Stimulated activated effector memory CD8-positive, alpha-beta T cell treated with anti-CD3 and anti-CD28 coated beads, Interleukin-12 subunit alpha, Interleukin-12 subunit beta, amount 100 ng/mL, for 72 hours (primary cell): Measurements from ENCODE around the gene LAMTOR3.

Experiments used
- ATAC-seq: fragments of 150-1000 bp; cut with Tn5 transposase; 2 replicates; pipeline ENCODE4 v1.10.0; 2021
- DNase-seq, 2 donors: peaks; one replicate each; pipeline ENCODE4 v3.0.0; 2021 to 2022; ENCODE audit warnings: low spot score in 2 of 2
- H3K27ac Mint-ChIP-seq: one replicate; pipeline ENCODE4 v1.8.0; 2022; ENCODE audit warnings: mild to moderate bottlenecking, mixed read lengths
- H3K36me3 Mint-ChIP-seq: one replicate; pipeline ENCODE4 v1.8.0; 2022; ENCODE audit warnings: mild to moderate bottlenecking, mixed read lengths
- H3K4me1 Mint-ChIP-seq: one replicate; pipeline ENCODE4 v1.8.0; 2022; ENCODE audit warnings: mixed read lengths
- H3K4me3 Mint-ChIP-seq: one replicate; pipeline ENCODE4 v1.8.0; 2022; ENCODE audit warnings: mild to moderate bottlenecking, mixed read lengths
- H3K9me3 Mint-ChIP-seq: one replicate; pipeline ENCODE4 v1.8.0; 2022; ENCODE audit warnings: mixed read lengths

LAMTOR3 gene

GRCh38 chr4:99894161-99894997, at the start of gene LAMTOR3:
Gene LAMTOR3 (minus strand): TSS chr4:99894427. CDS start chr4:99893963, 464 bp downstream.
- Mint-ChIP-seq H3K4me3 (peak within 1 kb of the TSS; percentile 93), H3K36me3 (peaks cover 33% of the 10 kb centered on the region), H3K9me3 (no peaks in the 10 kb centered on the region), H3K4me1 (peaks cover 34% of the 10 kb centered on the region), H3K27ac (peak within 1 kb of the TSS; percentile 96)
- peak; percentile 73 to 91 for DNase-seq
- peak; percentile 100 for ATAC-seq

GRCh38 chr4:99938243-99938753, 44.1 kb upstream of the LAMTOR3 start:
- peaks cover 4% of the 10 kb centered on the region for H3K9me3 Mint-ChIP-seq
- H3K4me3 Mint-ChIP-seq = no peak overlapping the region
- peaks cover 26% of the 10 kb centered on the region for H3K4me1 Mint-ChIP-seq
- ATAC-seq = no peak
- DNase-seq = no peak
- H3K36me3 Mint-ChIP-seq = peaks cover 81% of the 10 kb centered on the region
- peak overlapping the region; percentile 57 for H3K27ac Mint-ChIP-seq

- Mint-ChIP-seq H3K27ac (no peak overlapping the region), H3K9me3 (peaks cover 4% of the 10 kb centered on the region), H3K36me3 (peaks cover 77% of the 10 kb centered on the region), H3K4me3 (no peak overlapping the region), H3K4me1 (peaks cover 45% of the 10 kb centered on the region)
- ATAC-seq = no peak
- no peak for DNase-seq
Observed at GRCh38 chr4:99934891-99935290, 40.7 kb upstream of the LAMTOR3 start.

GRCh38 chr4:99927566-99927965, 33.3 kb upstream of the LAMTOR3 start:
- Mint-ChIP-seq H3K9me3 (no peaks in the 10 kb centered on the region), H3K27ac (no peak overlapping the region), H3K4me3 (no peak overlapping the region), H3K4me1 (peaks cover 41% of the 10 kb centered on the region), H3K36me3 (peaks cover 68% of the 10 kb centered on the region)
- no peak for DNase-seq
- no peak for ATAC-seq

- ATAC-seq = no peak
- H3K4me3 Mint-ChIP-seq = no peak overlapping the region
- no peak for DNase-seq
- H3K4me1 Mint-ChIP-seq = peaks cover 11% of the 10 kb centered on the region
- no peaks in the 10 kb centered on the region for H3K9me3 Mint-ChIP-seq
- peaks cover 85% of the 10 kb centered on the region for H3K36me3 Mint-ChIP-seq
- H3K27ac Mint-ChIP-seq = no peak overlapping the region
Observed at GRCh38 chr4:99921174-99921573, 26.9 kb upstream of the LAMTOR3 start.

- peak overlapping the region; percentile 26 for H3K27ac Mint-ChIP-seq
Observed at GRCh38 chr4:99918656-99919055, 24.4 kb upstream of the LAMTOR3 start.

GRCh38 chr4:99917575-99917974, 23.3 kb upstream of the LAMTOR3 start:
- H3K9me3 Mint-ChIP-seq = no peaks in the 10 kb centered on the region
- peaks cover 6% of the 10 kb centered on the region for H3K4me1 Mint-ChIP-seq
- ATAC-seq (no peak), DNase-seq (no peak)
- H3K27ac Mint-ChIP-seq = no peak overlapping the region
- peaks cover 92% of the 10 kb centered on the region for H3K36me3 Mint-ChIP-seq
- no peak overlapping the region for H3K4me3 Mint-ChIP-seq

More at GRCh38 chr4:99918656-99919055, 24.4 kb upstream of the LAMTOR3 start:
- ATAC-seq (no peak), DNase-seq (no peak)
- H3K4me1 Mint-ChIP-seq = peaks cover 6% of the 10 kb centered on the region
- H3K4me3 Mint-ChIP-seq = no peak overlapping the region
- H3K36me3 Mint-ChIP-seq = peaks cover 94% of the 10 kb centered on the region
- H3K9me3 Mint-ChIP-seq = no peaks in the 10 kb centered on the region

- ATAC-seq = no peak
- no peaks in the 10 kb centered on the region for H3K9me3 Mint-ChIP-seq
- no peak overlapping the region for H3K27ac Mint-ChIP-seq
- DNase-seq = no peak
- no peak overlapping the region for H3K4me3 Mint-ChIP-seq
- H3K36me3 Mint-ChIP-seq = peaks cover 83% of the 10 kb centered on the region
- H3K4me1 Mint-ChIP-seq = no peaks in the 10 kb centered on the region
Observed at GRCh38 chr4:99915449-99915848, 21.2 kb upstream of the LAMTOR3 start.

GRCh38 chr4:99894998-99895397, 771 bp upstream of the LAMTOR3 start:
- ATAC-seq = no peak
- Mint-ChIP-seq H3K9me3 (no peaks in the 10 kb centered on the region), H3K4me3 (peak overlapping the region; percentile 93), H3K27ac (peak overlapping the region; percentile 96), H3K36me3 (peaks cover 27% of the 10 kb centered on the region), H3K4me1 (peaks cover 34% of the 10 kb centered on the region)
- no peak for DNase-seq

- H3K4me1 Mint-ChIP-seq = peaks cover 34% of the 10 kb centered on the region
Observed at GRCh38 chr4:99893839-99894160, 427 bp downstream of the LAMTOR3 start.

GRCh38 chr4:99893029-99893428, 1.2 kb downstream of the LAMTOR3 start:
- no peak for ATAC-seq
- no peak for DNase-seq
- peaks cover 36% of the 10 kb centered on the region for H3K36me3 Mint-ChIP-seq
- peak overlapping the region; percentile 93 for H3K4me3 Mint-ChIP-seq
- peak overlapping the region; percentile 96 for H3K27ac Mint-ChIP-seq
- no peaks in the 10 kb centered on the region for H3K9me3 Mint-ChIP-seq
- peaks cover 34% of the 10 kb centered on the region for H3K4me1 Mint-ChIP-seq

More at GRCh38 chr4:99893839-99894160, 427 bp downstream of the LAMTOR3 start:
- no peak for DNase-seq
- no peaks in the 10 kb centered on the region for H3K9me3 Mint-ChIP-seq
- peaks cover 36% of the 10 kb centered on the region for H3K36me3 Mint-ChIP-seq
- peak overlapping the region; percentile 96 for H3K27ac Mint-ChIP-seq
- no peak for ATAC-seq
- H3K4me3 Mint-ChIP-seq = peak overlapping the region; percentile 93

- Mint-ChIP-seq H3K4me3 (no peak overlapping the region), H3K9me3 (no peaks in the 10 kb centered on the region), H3K27ac (no peak overlapping the region), H3K4me1 (peaks cover 34% of the 10 kb centered on the region), H3K36me3 (peaks cover 49% of the 10 kb centered on the region)
- DNase-seq (no peak), ATAC-seq (no peak)
Observed at GRCh38 chr4:99891351-99891750, 2.9 kb downstream of the LAMTOR3 start.

- no peak for ATAC-seq
- Mint-ChIP-seq H3K27ac (no peak overlapping the region), H3K9me3 (no peaks in the 10 kb centered on the region), H3K4me3 (no peak overlapping the region), H3K4me1 (peaks cover 10% of the 10 kb centered on the region), H3K36me3 (peaks cover 78% of the 10 kb centered on the region)
- DNase-seq = no peak
Observed at GRCh38 chr4:99887837-99888236, 6.4 kb downstream of the LAMTOR3 start.

- H3K27ac Mint-ChIP-seq = no peak overlapping the region
- H3K36me3 Mint-ChIP-seq = peaks cover 85% of the 10 kb centered on the region
- H3K4me3 Mint-ChIP-seq = no peak overlapping the region
- ATAC-seq = no peak
- H3K4me1 Mint-ChIP-seq = peaks cover 5% of the 10 kb centered on the region
- H3K9me3 Mint-ChIP-seq = no peaks in the 10 kb centered on the region
- DNase-seq = no peak
Observed at GRCh38 chr4:99886146-99886545, 8.1 kb downstream of the LAMTOR3 start.

GRCh38 chr4:99885687-99886086, 8.5 kb downstream of the LAMTOR3 start:
- Mint-ChIP-seq H3K4me1 (peaks cover under 1% of the 10 kb centered on the region), H3K27ac (no peak overlapping the region), H3K36me3 (peaks cover 85% of the 10 kb centered on the region), H3K9me3 (no peaks in the 10 kb centered on the region), H3K4me3 (no peak overlapping the region)
- DNase-seq = no peak
- no peak for ATAC-seq

- peaks cover 85% of the 10 kb centered on the region for H3K36me3 Mint-ChIP-seq
- no peak overlapping the region for H3K27ac Mint-ChIP-seq
- H3K4me1 Mint-ChIP-seq = no peaks in the 10 kb centered on the region
- no peak for ATAC-seq
- no peaks in the 10 kb centered on the region for H3K9me3 Mint-ChIP-seq
- H3K4me3 Mint-ChIP-seq = no peak overlapping the region
- DNase-seq = no peak
Observed at GRCh38 chr4:99885063-99885664, 9.1 kb downstream of the LAMTOR3 start.
